ENCODE data around the gene ERCC1. TPM values are rescaled to one million over a fixed set of nuclear protein-coding genes. Genes with fewer than 3 reads are reported as not detected.

ERCC1 gene
- total and polyA plus RNA-seq, 4 donors = 19.2 to 28.7 (median 22.0) TPM

DNA sequence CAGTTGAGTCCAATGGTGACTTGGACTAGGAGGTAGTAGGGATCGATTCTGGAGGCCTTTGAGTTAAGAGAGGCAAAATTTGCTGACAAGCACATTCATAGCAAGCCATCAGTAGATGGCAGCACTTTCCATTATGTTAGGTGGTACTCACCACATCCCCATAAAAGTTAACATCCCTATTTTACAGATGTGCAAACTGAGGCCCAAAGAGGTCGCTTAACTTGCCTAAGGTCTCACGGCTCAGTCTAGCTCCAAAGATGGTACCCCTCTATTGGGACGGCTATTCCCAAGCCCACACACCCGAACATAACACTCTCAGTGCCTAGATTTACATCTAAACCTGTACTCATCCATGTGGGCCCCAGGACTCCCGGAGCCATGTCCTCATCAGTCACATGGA, 22.6 kb upstream of the ERCC1 start:
- Histone ChIP-seq H3K9ac (ENCODE audit: low read depth in 1 of 2, low read length in 2 of 2) (no peak overlapping the region), H3K27ac (ENCODE audit: low read depth in 1 of 2, low read length in 2 of 2) (no peak overlapping the region), H3K36me3 (ENCODE audit: control insufficient read depth in 4 of 4, insufficient read depth in 3 of 4, low read depth in 1 of 4, low read length in 3 of 4) (no peaks in the 10 kb centered on the region), H3K27me3 (ENCODE audit: control insufficient read depth in 4 of 4, insufficient read depth in 4 of 4, low read length in 3 of 4) (no peaks in the 10 kb centered on the region), H3K4me1 (ENCODE audit: control insufficient read depth in 4 of 4, insufficient read depth in 4 of 4, low read length in 3 of 4) (peaks cover 4 to 30% (median 11%) of the 10 kb centered on the region in 4 donors), H3K4me3 (ENCODE audit: low read depth in 1 of 3, low read length in 3 of 3) (no peak overlapping the region), H3K9me3 (ENCODE audit: control insufficient read depth in 4 of 4, low read length in 3 of 4) (no peaks in the 10 kb centered on the region)
- TF ChIP-seq JUND (IDR thresholded peaks at IDR 0.05) = no peak
- peak; percentile 33 to 46 for TF ChIP-seq RAD21 (IDR thresholded peaks at IDR 0.05)
- DNase-seq (ENCODE audit: low spot score) = no peak
- WGBS = 77% methylated on average over 6 of the region's 6 CpGs

GRCh38 chr19:45445139-45445538, 21.4 kb upstream of the ERCC1 start:
- Histone ChIP-seq H3K36me3 (ENCODE audit: control insufficient read depth in 4 of 4, insufficient read depth in 3 of 4, low read depth in 1 of 4, low read length in 3 of 4) (no peaks in the 10 kb centered on the region), H3K4me1 (ENCODE audit: control insufficient read depth in 4 of 4, insufficient read depth in 4 of 4, low read length in 3 of 4) (peaks cover 4 to 24% (median 9%) of the 10 kb centered on the region in 4 donors), H3K27ac (ENCODE audit: low read depth in 1 of 2, low read length in 2 of 2) (no peak overlapping the region), H3K9ac (ENCODE audit: low read depth in 1 of 2, low read length in 2 of 2) (no peak overlapping the region), H3K27me3 (ENCODE audit: control insufficient read depth in 4 of 4, insufficient read depth in 4 of 4, low read length in 3 of 4) (no peaks in the 10 kb centered on the region), H3K4me3 (ENCODE audit: low read depth in 1 of 3, low read length in 3 of 3) (no peak overlapping the region), H3K9me3 (ENCODE audit: control insufficient read depth in 4 of 4, low read length in 3 of 4) (no peaks in the 10 kb centered on the region)
- DNase-seq (ENCODE audit: low spot score) = no peak
- 95% methylated on average over 4 of the region's 4 CpGs for WGBS
- no peak for TF ChIP-seq GABPA (IDR thresholded peaks at IDR 0.05 in 1 of 2, conservative IDR thresholded peaks at IDR 0.05 in 1 of 2)
- TF ChIP-seq ATF3 (IDR thresholded peaks at IDR 0.05) = no peak
- TF ChIP-seq FOXA2 (IDR thresholded peaks at IDR 0.05) = no peak
- TF ChIP-seq NR2F2 (IDR thresholded peaks at IDR 0.05) = no peak
- TF ChIP-seq, protein P1, sequence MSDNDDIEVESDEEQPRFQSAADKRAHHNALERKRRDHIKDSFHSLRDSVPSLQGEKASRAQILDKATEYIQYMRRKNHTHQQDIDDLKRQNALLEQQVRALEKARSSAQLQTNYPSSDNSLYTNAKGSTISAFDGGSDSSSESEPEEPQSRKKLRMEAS (IDR thresholded peaks at IDR 0.05) = no peak
- no peak for TF ChIP-seq JUND (IDR thresholded peaks at IDR 0.05)
- TF ChIP-seq ZBTB33 (IDR thresholded peaks at IDR 0.05) = no peak
- no peak for TF ChIP-seq RXRA (IDR thresholded peaks at IDR 0.05)
- TF ChIP-seq REST (IDR thresholded peaks at IDR 0.05) = no peak
- TF ChIP-seq RAD21 (IDR thresholded peaks at IDR 0.05) = no peak
- no peak for TF ChIP-seq EGR1 (IDR thresholded peaks at IDR 0.05; ENCODE audit: low read depth in 2 of 2)
- no peak for TF ChIP-seq YY1 (IDR thresholded peaks at IDR 0.05)
- TF ChIP-seq FOXA1 (IDR thresholded peaks at IDR 0.05) = no peak
- no peak for TF ChIP-seq SP1 (IDR thresholded peaks at IDR 0.05)
- no peak for TF ChIP-seq CTCF (IDR thresholded peaks at IDR 0.05; ENCODE audit: low read depth, low read length, missing input control)
- TF ChIP-seq HNF4A (conservative IDR thresholded peaks at IDR 0.05) = no peak
- TF ChIP-seq TAF1 (conservative IDR thresholded peaks at IDR 0.05) = no peak
